K562 (cell line): ENCODE measurements around the gene SKIDA1. TPM values are rescaled to one million over a fixed set of nuclear protein-coding genes. Genes with fewer than 3 reads are reported as not detected.

Experiments
- BRD4 ChIP-seq: fragments of 200-600 bp; sonication (generic); IDR thresholded peaks from 2 replicates; pipeline ENCODE4 v1.6.1; 2017; ENCODE audit warnings: inconsistent platforms
- COPS2 ChIP-seq: fragments of 450-650 bp; conservative IDR thresholded peaks from 2 replicates; pipeline ENCODE4 v1.6.1; 2016; ENCODE audit warnings: mild to moderate bottlenecking, moderate library complexity
- DLX4 ChIP-seq: fragments of 250-450 bp; sonication (Bioruptor Pico); IDR thresholded peaks from 2 replicates; pipeline ENCODE4 v1.6.1; 2021; ENCODE audit warnings: mild to moderate bottlenecking
- ETS2 ChIP-seq: IDR thresholded peaks from 2 replicates; pipeline ENCODE4 v1.6.1; 2016; ENCODE audit warnings: borderline replicate concordance, missing genetic modification characterization, mild to moderate bottlenecking, moderate library complexity, missing compliant biosample characterization; ENCODE audit not compliant: poor library complexity, severe bottlenecking
- FOXM1 ChIP-seq, 2 experiments: fragments of 450-650 bp in 1 of 2; sonication (generic) in 1 of 2; formaldehyde crosslinking in 1 of 2; IDR thresholded peaks; 2 replicates each; pipeline versions ENCODE4 v1.6.1 to v1.9.0; 2017 to 2022; ENCODE audit warnings: low read depth in 2 of 2, mild to moderate bottlenecking in 2 of 2, missing genetic modification reagents in 1 of 2, moderate library complexity in 1 of 2
- GATAD2A ChIP-seq: fragments of 450-650 bp; IDR thresholded peaks from 2 replicates; pipeline ENCODE4 v1.6.1; 2017
- KHSRP ChIP-seq: fragments of 450-650 bp; IDR thresholded peaks from 2 replicates; pipeline ENCODE4 v1.6.1; 2017
- KLF13 ChIP-seq: fragments of 450-650 bp; IDR thresholded peaks from 2 replicates; pipeline ENCODE4 v1.6.1; 2016; ENCODE audit warnings: missing genetic modification characterization, low read depth, mild to moderate bottlenecking, missing compliant biosample characterization, moderate library complexity, borderline replicate concordance
- MEIS2 ChIP-seq: fragments of 450-650 bp; IDR thresholded peaks from 2 replicates; pipeline ENCODE4 v1.6.1; 2014; ENCODE audit warnings: mild to moderate bottlenecking; ENCODE audit not compliant: partially characterized antibody
- NEUROD1 ChIP-seq: fragments of 150-350 bp; IDR thresholded peaks from 2 replicates; pipeline ENCODE4 v1.6.1; 2014; ENCODE audit warnings: borderline replicate concordance, low read length, low read depth; ENCODE audit not compliant: partially characterized antibody
- PML ChIP-seq: IDR thresholded peaks from 2 replicates; pipeline ENCODE4 v1.6.1; 2012; ENCODE audit warnings: low read length, inconsistent platforms
- PURB ChIP-seq: sonication (generic); formaldehyde crosslinking; IDR thresholded peaks from 2 replicates; pipeline ENCODE4 v1.9.0; 2021; ENCODE audit warnings: low read depth, mild to moderate bottlenecking, missing genetic modification reagents
- SNIP1 ChIP-seq: fragments of 450-650 bp; IDR thresholded peaks from 2 replicates; pipeline ENCODE4 v1.7.1; 2017; ENCODE audit warnings: low read depth, mild to moderate bottlenecking
- STAT5A ChIP-seq: IDR thresholded peaks from 2 replicates; pipeline ENCODE4 v1.6.1; 2012; ENCODE audit warnings: low read length, inconsistent platforms, borderline replicate concordance
- TBP ChIP-seq: optimal IDR thresholded peaks from 2 replicates; pipeline ENCODE3; 2011; ENCODE audit warnings: low read depth, low read length, improper control_type of control experiment
- ZBTB26 ChIP-seq: fragments of 450-650 bp; formaldehyde crosslinking; IDR thresholded peaks from 2 replicates; pipeline ENCODE4 v1.4.0; 2022; ENCODE audit warnings: missing genetic modification characterization
- ZBTB9 ChIP-seq: fragments of 450-650 bp; formaldehyde crosslinking; IDR thresholded peaks from 2 replicates; pipeline ENCODE4 v1.4.0; 2020; ENCODE audit warnings: mild to moderate bottlenecking, moderate library complexity
- ZEB2 ChIP-seq: fragments of 450-650 bp; IDR thresholded peaks from 2 replicates; pipeline ENCODE4 v1.6.1; 2016
- ZMIZ1 ChIP-seq, 2 experiments: fragments of 150-350 bp in 1 of 2; IDR thresholded peaks; 2 replicates each; pipeline ENCODE4 v1.6.1; 2012 to 2016; ENCODE audit warnings: low read depth in 2 of 2, low read length in 2 of 2, mild to moderate bottlenecking in 1 of 2, moderate library complexity in 1 of 2
- ZNF197 ChIP-seq: fragments of 200-800 bp; sonication (Bioruptor generic); IDR thresholded peaks from 2 replicates; pipeline ENCODE4 v1.6.1; 2016; ENCODE audit warnings: low read depth, missing genetic modification characterization, missing compliant biosample characterization
- ZNF354B ChIP-seq: fragments of 250-450 bp; sonication (Bioruptor Pico); IDR thresholded peaks from 2 replicates; pipeline ENCODE4 v1.4.0; 2020
- ZNF589 ChIP-seq: fragments of 200-800 bp; sonication (Bioruptor generic); IDR thresholded peaks from 2 replicates; pipeline ENCODE4 v1.6.1; 2016; ENCODE audit warnings: low read depth, missing genetic modification characterization, missing compliant biosample characterization
- polyA plus RNA-seq, 8 experiments: library from polyadenylated mRNA; depleted of rRNA in 4 of 8; stranded (reverse) in 5 of 8; unstranded in 3 of 8; fragments of >200 nt; fragmentation: Nextera tagmentation in 2 of 8; fragmentation: Illumina TruSeq in 1 of 8; extraction: Ambion mirVana in 2 of 8; extraction: Trizol in 1 of 8; gene quantifications; 2 replicates each; pipeline versions ENCODE4 v1.2.1 to v1.2.3, GENCODE V29; 2011 to 2014; ENCODE audit warnings: inconsistent platforms in 1 of 8, missing spikeins in 1 of 8
- total RNA-seq, 7 experiments: library from RNA; depleted of rRNA in 6 of 7; stranded (reverse); fragments of >200 nt in 6 of 7; fragmentation: Illumina TruSeq in 2 of 7; extraction: Trizol in 2 of 7; gene quantifications; 2 replicates each; pipeline versions ENCODE4 v1.2.1 to v1.2.3, GENCODE V29; 2011 to 2021; ENCODE audit warnings: low replicate concordance in 1 of 7

The SKIDA1 gene
- total and polyA plus RNA-seq, 9 of the 15 experiments (the other 6 are each of a cell fraction or from before 2014, with no cell fraction given), result 0.05 to 1.1 (median 0.42) TPM

GRCh38 chr10:21497177-21497807 is 28.2 kb downstream of the SKIDA1 start (continued):
- TF ChIP-seq KHSRP, result no peak
- no peak for TF ChIP-seq ZNF197 (CRISPR knock-in tag)
- peak; percentile 56; the same call in 1 of the 2 replicates for TF ChIP-seq GATAD2A
- TF ChIP-seq ZMIZ1 (IDR thresholded peaks at IDR 0.05; ENCODE audit: low read depth in 2 of 2, low read length in 2 of 2), result no peak
- no peak for TF ChIP-seq KLF13 (tag)
- TF ChIP-seq ZEB2, result no peak
- TF ChIP-seq MEIS2, result no peak
- 0 out of 2 replicates have a peak, but pooled peaks have one; percentile 24 for TF ChIP-seq BRD4
- no peak for TF ChIP-seq COPS2
- no peak for TF ChIP-seq ETS2 (tag)
- TF ChIP-seq ZBTB26 (CRISPR knock-in tag), result no peak
- no peak for TF ChIP-seq ZNF589 (CRISPR knock-in tag)
- no peak for TF ChIP-seq STAT5A
- no peak for TF ChIP-seq PURB (CRISPR knock-in tag)
- 0 out of 2 replicates have a peak, but pooled peaks have one; percentile 44 for TF ChIP-seq SNIP1
- TF ChIP-seq TBP, result no peak
- no peak for TF ChIP-seq ZNF354B (CRISPR knock-in tag)
- no peak for TF ChIP-seq PML
- no peak for TF ChIP-seq NEUROD1
- TF ChIP-seq ZBTB9 (CRISPR knock-in tag), result no peak
- TF ChIP-seq FOXM1 (IDR thresholded peaks at IDR 0.05; ENCODE audit: low read depth), result no peak
- no peak for TF ChIP-seq FOXM1 (CRISPR knock-in tag; IDR thresholded peaks at IDR 0.05; ENCODE audit: low read depth)
- no peak for TF ChIP-seq DLX4
